Mesenchymal stem cell (in vitro differentiated cells and primary cell): ENCODE results near the gene PTPRR.

Experiments used
- DNase-seq: peaks from one replicate; pipeline ENCODE4 v3.0.0-alpha.2; 2013
- H2AFZ ChIP-seq: one replicate; pipeline ENCODE4 v1.6.1; 2013; ENCODE audit warnings: low read depth, mild to moderate bottlenecking, control low read depth, inconsistent platforms, low read length, moderate library complexity
- H2AK5ac ChIP-seq: 2 replicates; pipeline ENCODE4 v1.6.1; 2013; ENCODE audit warnings: low read length, moderate library complexity, mild to moderate bottlenecking, inconsistent platforms; ENCODE audit not compliant: severe bottlenecking
- H2BK120ac ChIP-seq: one replicate; pipeline ENCODE4 v1.6.1; 2013; ENCODE audit warnings: low read depth, mild to moderate bottlenecking, inconsistent platforms, low read length, moderate library complexity
- H2BK12ac ChIP-seq, 2 experiments: one replicate each; pipeline ENCODE4 v1.6.1; 2013; ENCODE audit warnings: inconsistent platforms in 2 of 2, low read length in 2 of 2, mild to moderate bottlenecking in 2 of 2, moderate library complexity in 2 of 2, control low read depth in 1 of 2
- H2BK15ac ChIP-seq: one replicate; pipeline ENCODE4 v1.6.1; 2013; ENCODE audit warnings: mild to moderate bottlenecking, low read depth, inconsistent platforms; ENCODE audit not compliant: poor library complexity, severe bottlenecking
- H2BK5ac ChIP-seq: 2 replicates; pipeline ENCODE4 v1.6.1; 2013; ENCODE audit warnings: low read depth, mild to moderate bottlenecking, low read length, control low read depth, inconsistent platforms; ENCODE audit not compliant: poor library complexity, severe bottlenecking
- H3K14ac ChIP-seq, 2 experiments: one replicate each; pipeline ENCODE4 v1.6.1; 2013; ENCODE audit warnings: inconsistent platforms in 2 of 2, low read length in 2 of 2, control low read depth in 1 of 2, mild to moderate bottlenecking in 1 of 2, moderate library complexity in 1 of 2
- H3K18ac ChIP-seq, 2 experiments: one replicate each; pipeline ENCODE4 v1.6.1; 2013; ENCODE audit warnings: inconsistent platforms in 2 of 2, low read length in 2 of 2, control low read depth in 1 of 2, low read depth in 1 of 2, mild to moderate bottlenecking in 1 of 2
- H3K23ac ChIP-seq, 2 experiments: one replicate each; pipeline ENCODE4 v1.6.1; 2013; ENCODE audit warnings: inconsistent platforms in 2 of 2, low read length in 2 of 2, mild to moderate bottlenecking in 2 of 2, moderate library complexity in 2 of 2, control low read depth in 1 of 2
- H3K27ac ChIP-seq: 2 replicates; pipeline ENCODE4 v1.5.1; 2013; ENCODE audit warnings: mild to moderate bottlenecking, moderate library complexity, low read length, control low read depth, inconsistent platforms; ENCODE audit not compliant: poor library complexity, severe bottlenecking
- H3K27me3 ChIP-seq, 2 experiments: 2 replicates each; pipeline versions ENCODE4 v1.6.1 to v1.7.0; 2013; ENCODE audit warnings: low read length in 2 of 2, mild to moderate bottlenecking in 2 of 2, moderate library complexity in 2 of 2, control low read depth in 1 of 2, inconsistent platforms in 1 of 2; ENCODE audit not compliant: control insufficient read depth in 1 of 2, insufficient read depth in 1 of 2
- H3K36me3 ChIP-seq, 2 experiments: 2 replicates each; pipeline versions ENCODE4 v1.6.1 to v1.7.0; 2013; ENCODE audit warnings: low read length in 2 of 2, control low read depth in 1 of 2, inconsistent platforms in 1 of 2, low read depth in 1 of 2, mild to moderate bottlenecking in 1 of 2; ENCODE audit not compliant: insufficient read depth in 2 of 2, control insufficient read depth in 1 of 2
- H3K4ac ChIP-seq, 2 experiments: one replicate each; pipeline ENCODE4 v1.6.1; 2013; ENCODE audit warnings: inconsistent platforms in 2 of 2, low read length in 2 of 2, mild to moderate bottlenecking in 2 of 2, moderate library complexity in 2 of 2, control low read depth in 1 of 2, low read depth in 1 of 2
- H3K4me1 ChIP-seq: 2 replicates; pipeline ENCODE4 v1.6.1; 2013; ENCODE audit warnings: low read depth, low read length, control low read depth; ENCODE audit not compliant: control insufficient read depth, insufficient read depth
- H3K4me2 ChIP-seq: 2 replicates; pipeline ENCODE4 v1.6.1; 2013; ENCODE audit warnings: low read length, mild to moderate bottlenecking, inconsistent platforms; ENCODE audit not compliant: poor library complexity, severe bottlenecking
- H3K4me3 ChIP-seq, 2 experiments: 2 replicates each; pipeline versions ENCODE4 v1.5.1 to v1.7.0; 2013; ENCODE audit warnings: low read length in 2 of 2, mild to moderate bottlenecking in 2 of 2, control low read depth in 1 of 2, low read depth in 1 of 2; ENCODE audit not compliant: insufficient read depth in 1 of 2
- H3K79me1 ChIP-seq: replicated peaks from 2 replicates; pipeline ENCODE4 v1.6.1; 2013; ENCODE audit warnings: mild to moderate bottlenecking, control low read depth, low read length, inconsistent platforms; ENCODE audit not compliant: poor library complexity, severe bottlenecking
- H3K9ac ChIP-seq: 2 replicates; pipeline ENCODE4 v1.7.0; 2013; ENCODE audit warnings: mild to moderate bottlenecking, low read length, moderate library complexity
- H3K9me3 ChIP-seq: 2 replicates; pipeline ENCODE4 v1.7.0; 2013; ENCODE audit warnings: mild to moderate bottlenecking, low read length; ENCODE audit not compliant: control insufficient read depth
- H4K8ac ChIP-seq: one replicate; pipeline ENCODE4 v1.6.1; 2013; ENCODE audit warnings: inconsistent platforms, mild to moderate bottlenecking, low read length, moderate library complexity
- H4K91ac ChIP-seq: one replicate; pipeline ENCODE4 v1.6.1; 2013; ENCODE audit warnings: mild to moderate bottlenecking, low read length, inconsistent platforms
- WGBS: methylation state at CpG from one replicate; pipeline ENCODE4 v1.1.7; 2013; ENCODE audit warnings: mixed read lengths; 5-methylcytosine and 5-hydroxymethylcytosine counted together

PTPRR gene

DNA sequence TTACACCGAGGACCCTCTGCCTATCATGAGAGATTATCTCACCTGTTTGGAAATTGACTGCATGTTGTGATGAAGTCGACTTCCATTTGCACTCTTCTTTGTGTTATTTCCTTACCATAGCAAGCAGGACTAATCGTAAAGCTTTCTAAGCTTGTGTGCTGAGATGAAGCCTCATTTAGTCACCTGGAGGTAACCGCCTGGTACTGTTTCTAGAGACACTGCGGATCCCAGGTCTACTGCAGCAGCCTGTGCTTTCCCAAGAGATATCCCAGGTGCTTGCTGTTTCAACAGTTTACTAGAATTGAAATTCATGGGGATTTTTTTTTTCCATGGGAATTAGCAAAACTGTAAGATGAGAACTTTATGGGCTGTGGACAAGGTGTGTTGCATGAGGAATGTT is 131.8 kb downstream of the PTPRR start:
- H3K27me3 ChIP-seq, result peaks cover 0 to 6% of the 10 kb centered on the region in 2 experiments
- H2BK120ac ChIP-seq, result no peak overlapping the region
- no peak overlapping the region for H3K23ac ChIP-seq
- H3K27ac ChIP-seq, result no peak overlapping the region
- H2BK15ac ChIP-seq, result no peak overlapping the region
- H2BK12ac ChIP-seq, result no peak overlapping the region
- no peak overlapping the region for H3K9ac ChIP-seq
- H2AK5ac ChIP-seq, result no peak overlapping the region
- no peaks in the 10 kb centered on the region for H3K79me1 ChIP-seq
- H3K18ac ChIP-seq, result no peak overlapping the region
- H3K4me2 ChIP-seq, result no peak overlapping the region
- no peak overlapping the region for H4K91ac ChIP-seq
- no peaks in the 10 kb centered on the region for H3K9me3 ChIP-seq
- no peaks in the 10 kb centered on the region for H3K4me1 ChIP-seq
- no peak overlapping the region for H3K14ac ChIP-seq
- H4K8ac ChIP-seq, result no peak overlapping the region
- DNase-seq, result no peak
- H3K36me3 ChIP-seq, result no peaks in the 10 kb centered on the region
- no peak overlapping the region for H3K4me3 ChIP-seq
- no peak overlapping the region for H3K4ac ChIP-seq
- no peak overlapping the region for H2AFZ ChIP-seq
- no peak overlapping the region for H2BK5ac ChIP-seq
- WGBS, result 83% methylated on average over 5 of the region's 5 CpGs

- no peak overlapping the region for H3K4ac ChIP-seq
- no peak overlapping the region for H2AK5ac ChIP-seq
- no peak overlapping the region for H2BK12ac ChIP-seq
- no peak for DNase-seq
- no peak overlapping the region for H2BK15ac ChIP-seq
- H2AFZ ChIP-seq, result no peak overlapping the region
- H3K23ac ChIP-seq, result no peak overlapping the region
- peaks cover 0 to 6% of the 10 kb centered on the region in 2 experiments for H3K27me3 ChIP-seq
- no peak overlapping the region for H4K8ac ChIP-seq
- H2BK120ac ChIP-seq, result no peak overlapping the region
- no peak overlapping the region for H3K4me2 ChIP-seq
- no CpG with 5 or more reads among the region's 1 CpG for WGBS
- no peak overlapping the region for H3K9ac ChIP-seq
- H3K18ac ChIP-seq, result no peak overlapping the region
- no peaks in the 10 kb centered on the region for H3K36me3 ChIP-seq
- H3K79me1 ChIP-seq, result no peaks in the 10 kb centered on the region
- no peak overlapping the region for H2BK5ac ChIP-seq
- H3K4me1 ChIP-seq, result no peaks in the 10 kb centered on the region
- no peak overlapping the region for H4K91ac ChIP-seq
- H3K14ac ChIP-seq, result no peak overlapping the region
- no peak overlapping the region for H3K27ac ChIP-seq
- H3K4me3 ChIP-seq, result no peak overlapping the region
- H3K9me3 ChIP-seq, result no peaks in the 10 kb centered on the region
These were observed 132.9 kb downstream of the PTPRR start for GRCh38 chr12:70787612-70788011.

DNA sequence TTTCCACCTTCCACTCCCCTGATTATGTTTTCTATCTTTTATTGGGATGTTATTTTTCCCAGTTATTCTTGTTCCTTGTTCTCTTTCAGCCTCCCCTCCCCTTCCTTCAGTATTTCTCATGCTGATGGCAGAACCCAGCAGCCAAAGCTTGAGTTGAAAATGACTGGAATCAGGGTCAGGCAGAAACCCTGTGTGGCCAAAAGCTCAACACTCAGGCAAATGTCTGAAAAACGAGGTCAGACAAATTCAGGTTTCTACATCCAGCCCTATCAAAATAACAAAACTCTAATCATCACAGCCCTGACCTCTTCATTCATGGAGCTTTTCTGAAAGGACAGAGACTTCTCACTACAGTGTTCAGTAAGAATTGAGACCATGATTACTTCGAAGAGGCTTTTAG is 134.6 kb downstream of the PTPRR start:
- H2BK120ac ChIP-seq, result no peak overlapping the region
- no peak overlapping the region for H3K18ac ChIP-seq
- H3K23ac ChIP-seq, result no peak overlapping the region
- H2AFZ ChIP-seq, result no peak overlapping the region
- no peak overlapping the region for H3K4me3 ChIP-seq
- no peak overlapping the region for H2AK5ac ChIP-seq
- 73% methylated on average over 2 of the region's 2 CpGs for whole genome bisulfite sequencing
- no peak overlapping the region for H2BK15ac ChIP-seq
- no peak overlapping the region for H4K91ac ChIP-seq
- H3K9me3 ChIP-seq, result no peaks in the 10 kb centered on the region
- H3K14ac ChIP-seq, result no peak overlapping the region
- peaks cover 0 to 6% of the 10 kb centered on the region in 2 experiments for H3K27me3 ChIP-seq
- no peak overlapping the region for H4K8ac ChIP-seq
- no peaks in the 10 kb centered on the region for H3K36me3 ChIP-seq
- H3K4me1 ChIP-seq, result no peaks in the 10 kb centered on the region
- no peaks in the 10 kb centered on the region for H3K79me1 ChIP-seq
- no peak overlapping the region for H3K27ac ChIP-seq
- H3K4ac ChIP-seq, result no peak overlapping the region
- DNase-seq, result no peak
- H2BK12ac ChIP-seq, result no peak overlapping the region
- H2BK5ac ChIP-seq, result no peak overlapping the region
- H3K4me2 ChIP-seq, result no peak overlapping the region
- H3K9ac ChIP-seq, result no peak overlapping the region

DNA sequence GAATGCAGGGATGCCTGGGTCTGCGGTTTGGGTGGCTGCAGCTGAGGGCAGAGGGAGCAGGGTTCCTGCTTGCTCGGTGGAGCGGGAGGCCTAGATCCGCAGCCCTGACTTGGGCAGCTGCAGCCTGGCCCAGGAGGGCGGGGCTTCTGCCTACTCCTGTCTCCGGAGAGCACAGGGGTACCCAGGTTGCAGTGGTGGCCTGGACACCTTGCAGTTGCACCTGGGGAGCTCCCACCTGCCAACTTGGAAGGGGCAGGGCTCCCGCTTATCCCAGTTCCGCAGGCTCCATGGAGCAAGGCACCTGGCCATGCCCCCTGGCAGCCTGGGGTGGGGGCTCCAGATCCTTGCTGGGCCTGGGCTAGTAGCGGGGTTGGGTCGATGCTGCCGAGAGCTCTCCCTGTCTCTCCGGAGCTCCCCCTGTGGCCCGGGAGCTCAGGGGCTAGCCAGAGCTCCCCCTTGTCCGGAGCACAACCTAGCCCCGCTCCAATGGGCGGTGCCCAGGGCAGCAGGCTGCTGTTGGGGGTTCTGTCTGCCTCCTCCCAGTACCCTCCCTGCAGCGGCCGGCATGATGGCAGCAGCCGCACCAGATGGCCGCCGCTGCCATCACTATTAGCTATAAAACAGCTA is 136.4 kb downstream of the PTPRR start:
- H4K91ac ChIP-seq, result no peak overlapping the region
- H2BK120ac ChIP-seq, result no peak overlapping the region
- H2BK5ac ChIP-seq, result no peak overlapping the region
- H3K9ac ChIP-seq, result no peak overlapping the region
- no peak overlapping the region for H2BK12ac ChIP-seq
- no peak overlapping the region for H2BK15ac ChIP-seq
- H3K14ac ChIP-seq, result peak overlapping the region in 1 of 2 experiments; percentile 51
- H2AK5ac ChIP-seq, result no peak overlapping the region
- no peak for DNase-seq
- no peaks in the 10 kb centered on the region for H3K9me3 ChIP-seq
- no peak overlapping the region for H3K4me2 ChIP-seq
- no peak overlapping the region for H3K4me3 ChIP-seq
- WGBS, result 89% methylated on average over 21 of the region's 21 CpGs
- H3K4ac ChIP-seq, result no peak overlapping the region
- H3K36me3 ChIP-seq, result no peaks in the 10 kb centered on the region
- H3K18ac ChIP-seq, result no peak overlapping the region
- H3K23ac ChIP-seq, result no peak overlapping the region
- no peak overlapping the region for H2AFZ ChIP-seq
- no peaks in the 10 kb centered on the region for H3K4me1 ChIP-seq
- H3K79me1 ChIP-seq, result no peaks in the 10 kb centered on the region
- no peak overlapping the region for H4K8ac ChIP-seq
- no peak overlapping the region for H3K27ac ChIP-seq
- peaks cover 0 to 3% of the 10 kb centered on the region in 2 experiments for H3K27me3 ChIP-seq
